ENCODE data around the gene PBX2.

The PBX2 gene

GRCh38 chr6:32166411-32167061, 23.5 kb downstream of the PBX2 start:
- no peak for TF ChIP-seq CTCF (IDR thresholded peaks at IDR 0.05; ENCODE audit: borderline replicate concordance, control extremely low read depth, extremely low read depth, insufficient read depth, missing control alignments)
- DNase-seq (ENCODE audit: low spot score) = peak; percentile 31
- in situ Hi-C loops (cut with MboI; ENCODE audit: low sequenced_read_pairs, unreplicated experiment) = no loop called here

GRCh38 chr6:32164295-32164694, 25.7 kb downstream of the PBX2 start, which contains the start of gene EGFL8:
EGFL8 (plus strand) TSS chr6:32164595; CDS start chr6:32166166, 1,571 bp downstream.
- DNase-seq (ENCODE audit: low spot score) = no peak
- TF ChIP-seq CTCF (IDR thresholded peaks at IDR 0.05; ENCODE audit: borderline replicate concordance, control extremely low read depth, extremely low read depth, insufficient read depth, missing control alignments) = no peak
- in situ Hi-C loops (cut with MboI; ENCODE audit: low sequenced_read_pairs, unreplicated experiment) = no loop called here

- DNase-seq (ENCODE audit: low spot score) = no peak
- no peak for TF ChIP-seq CTCF (IDR thresholded peaks at IDR 0.05; ENCODE audit: borderline replicate concordance, control extremely low read depth, extremely low read depth, insufficient read depth, missing control alignments)
- in situ Hi-C loops (cut with MboI; ENCODE audit: low sequenced_read_pairs, unreplicated experiment) = no loop called here
Measured at GRCh38 chr6:32163559-32164258, 26.3 kb downstream of the PBX2 start.

GRCh38 chr6:32158052-32158451, 31.9 kb downstream of the PBX2 start:
- DNase-seq (ENCODE audit: low spot score) = no peak
- no peak for TF ChIP-seq CTCF (IDR thresholded peaks at IDR 0.05; ENCODE audit: borderline replicate concordance, control extremely low read depth, extremely low read depth, insufficient read depth, missing control alignments)
- in situ Hi-C loops (cut with MboI; ENCODE audit: low sequenced_read_pairs, unreplicated experiment) = no loop called here

- TF ChIP-seq CTCF (IDR thresholded peaks at IDR 0.05; ENCODE audit: borderline replicate concordance, control extremely low read depth, extremely low read depth, insufficient read depth, missing control alignments) = no peak
- in situ Hi-C loops (cut with MboI; ENCODE audit: low sequenced_read_pairs, unreplicated experiment) = no loop called here
- DNase-seq (ENCODE audit: low spot score) = no peak
Measured at GRCh38 chr6:32156891-32157290, 33.1 kb downstream of the PBX2 start.

- DNase-seq (ENCODE audit: low spot score) = peak; percentile 90
- in situ Hi-C loops (cut with MboI; ENCODE audit: low sequenced_read_pairs, unreplicated experiment) = no loop called here
- peak; percentile 70 for TF ChIP-seq CTCF (IDR thresholded peaks at IDR 0.05; ENCODE audit: borderline replicate concordance, control extremely low read depth, extremely low read depth, insufficient read depth, missing control alignments)
Measured at GRCh38 chr6:32154514-32155161, 35.4 kb downstream of the PBX2 start.

Measured in GM13976 (cell line).